Fibroblast of peridontal ligament (primary cell): ENCODE data around the gene CKAP2L.

Experiments used
- DNase-seq: peaks from one replicate; pipeline ENCODE4 v3.0.0-alpha.2; 2010; ENCODE audit errors: extremely low read depth

Gene CKAP2L

DNA sequence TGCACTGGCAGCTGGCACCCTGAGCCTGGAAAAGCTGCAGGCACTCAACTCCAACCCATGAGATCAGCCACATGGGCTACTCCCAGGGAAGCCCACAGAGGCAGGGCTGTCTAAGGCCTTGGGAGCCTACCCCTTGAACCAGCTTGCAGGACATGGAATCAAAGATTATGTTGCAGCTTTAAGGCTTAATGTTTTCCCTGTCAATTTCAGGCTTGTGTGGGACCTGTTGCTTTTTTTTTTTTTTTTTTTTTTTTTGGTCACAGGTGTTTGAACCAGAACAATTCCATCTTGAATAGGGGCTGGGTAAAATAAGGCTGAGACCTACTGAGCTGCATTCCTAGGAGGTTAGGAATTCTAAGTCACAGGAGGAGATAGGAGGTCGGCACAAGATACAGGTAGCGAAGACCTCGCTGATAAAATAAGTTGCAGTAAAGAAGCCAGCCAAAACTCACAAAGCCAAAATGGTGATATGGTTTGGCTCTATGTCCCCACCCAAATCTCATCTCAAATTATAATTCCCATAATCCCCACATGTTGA is 27.4 kb upstream of the CKAP2L start:
- no peak for DNase-seq

GRCh38 chr2:112791019-112791418 is 26.6 kb upstream of the CKAP2L start:
- no peak for DNase-seq

DNA sequence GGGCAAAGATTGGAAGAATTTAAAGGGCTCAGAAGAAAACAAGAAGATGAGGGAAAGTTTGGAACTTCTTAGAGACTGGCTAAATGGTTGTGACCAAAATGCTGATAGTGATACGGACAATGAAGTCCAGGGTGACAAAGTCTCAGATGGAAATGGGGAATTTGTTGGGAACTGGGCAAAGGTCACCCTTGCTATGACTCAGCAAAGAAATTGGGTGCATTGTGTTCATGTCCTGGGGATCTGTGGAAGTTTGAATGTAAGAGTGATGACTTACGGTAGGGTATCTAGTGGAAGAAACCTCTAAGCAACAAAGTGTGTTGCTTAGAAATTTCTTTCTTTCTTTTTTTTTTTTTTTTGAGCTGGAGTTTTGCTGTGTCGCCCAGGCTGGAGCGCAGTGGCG is 25.9 kb upstream of the CKAP2L start:
- no peak for DNase-seq

DNA sequence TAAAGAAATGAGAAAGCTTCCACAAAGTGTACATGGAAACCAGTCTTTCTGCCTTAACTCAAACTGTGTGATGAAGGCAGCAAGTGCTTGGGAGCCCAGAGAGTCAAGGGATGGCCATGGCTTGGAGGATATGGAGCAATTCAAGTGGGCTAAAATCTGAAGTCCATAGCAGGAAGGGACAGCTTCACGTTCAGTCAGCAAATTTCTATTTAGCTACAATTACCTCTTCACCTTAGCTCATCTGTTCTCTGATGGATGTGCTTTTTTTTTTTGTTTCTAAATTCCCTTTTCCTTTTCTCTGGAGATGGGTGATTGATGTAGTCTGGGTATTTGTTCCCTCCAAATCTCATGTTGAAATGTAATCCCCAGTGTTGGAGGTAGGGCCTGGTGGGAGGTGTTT is 24.8 kb upstream of the CKAP2L start:
- no peak for DNase-seq

DNA sequence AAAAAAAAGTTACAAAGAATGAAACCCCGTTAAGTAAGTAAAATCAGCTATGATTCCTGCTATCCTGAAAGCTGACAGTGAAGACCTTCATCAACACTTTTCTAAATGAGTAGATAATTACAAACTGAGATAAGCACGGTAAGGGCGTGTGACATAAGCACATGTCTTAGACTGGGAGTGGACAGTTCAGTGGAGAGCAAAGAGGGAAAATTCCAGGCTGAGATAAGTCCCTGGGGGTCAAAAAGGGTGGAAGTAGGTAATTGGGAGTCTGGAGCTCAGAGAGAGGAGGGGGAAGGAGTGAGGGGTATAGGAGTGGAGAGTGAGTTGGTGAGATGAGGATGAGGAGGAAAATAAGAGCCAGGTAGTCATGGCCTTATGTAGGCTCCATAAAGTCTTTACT is 24.2 kb upstream of the CKAP2L start:
- DNase-seq: no peak

- DNase-seq: no peak
Measured at GRCh38 chr2:112787729-112788393, 23.5 kb upstream of the CKAP2L start.

DNA sequence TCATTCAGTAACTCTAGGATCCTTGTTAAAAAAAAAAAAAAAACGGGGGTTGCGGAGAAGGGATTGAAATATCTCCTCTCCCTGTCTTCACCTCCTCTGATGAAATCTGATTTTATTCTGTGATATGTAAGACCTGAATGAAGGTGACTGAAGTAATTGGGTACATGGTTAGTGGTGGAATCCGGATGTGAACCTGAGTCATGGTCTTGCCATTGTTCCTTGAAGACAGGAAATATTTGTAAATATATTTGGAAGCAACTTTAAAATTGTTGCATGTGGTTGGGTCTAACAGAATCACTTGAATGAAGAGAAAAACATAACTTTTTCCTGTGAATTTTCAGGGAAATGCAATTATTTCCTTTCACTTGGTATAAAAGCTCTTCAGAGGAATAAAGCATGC is 22.9 kb upstream of the CKAP2L start:
- no peak for DNase-seq

- DNase-seq: no peak
Measured at GRCh38 chr2:112784199-112785189, 20.1 kb upstream of the CKAP2L start, which contains the start of gene IL1A. Gene IL1A (minus strand): TSS chr2:112784493. CDS start chr2:112783770, 723 bp downstream.

DNA sequence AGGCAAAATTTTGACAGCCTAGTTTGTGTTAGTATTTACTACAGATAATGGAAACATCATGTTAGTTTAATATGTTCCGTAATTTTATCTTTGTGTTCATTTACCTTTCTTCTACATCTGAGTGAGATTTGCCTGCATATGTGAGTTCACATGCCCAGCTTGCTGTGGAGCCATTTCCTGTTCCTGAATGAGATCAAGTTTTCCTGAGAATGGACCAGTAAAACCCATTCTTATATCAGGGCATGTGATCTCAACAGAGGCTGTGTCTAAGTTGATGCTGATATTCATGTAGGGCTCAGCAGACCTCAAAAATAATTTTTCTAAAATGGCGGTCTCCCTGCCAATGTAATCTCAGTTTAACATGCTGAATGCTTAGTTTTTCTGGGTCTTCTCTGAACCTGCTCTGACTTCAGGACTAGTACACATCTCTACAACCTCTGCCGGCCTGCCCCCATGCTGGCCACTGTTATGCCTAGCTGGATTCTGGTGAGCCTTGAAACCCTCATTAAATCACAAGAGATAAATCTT is 18.8 kb upstream of the CKAP2L start:
- DNase-seq: no peak

GRCh38 chr2:112782234-112782799 is 17.9 kb upstream of the CKAP2L start:
- no peak for DNase-seq

GRCh38 chr2:112779598-112779997 is 15.2 kb upstream of the CKAP2L start:
- DNase-seq: no peak

GRCh38 chr2:112777036-112777435 is 12.6 kb upstream of the CKAP2L start:
- no peak for DNase-seq

DNA sequence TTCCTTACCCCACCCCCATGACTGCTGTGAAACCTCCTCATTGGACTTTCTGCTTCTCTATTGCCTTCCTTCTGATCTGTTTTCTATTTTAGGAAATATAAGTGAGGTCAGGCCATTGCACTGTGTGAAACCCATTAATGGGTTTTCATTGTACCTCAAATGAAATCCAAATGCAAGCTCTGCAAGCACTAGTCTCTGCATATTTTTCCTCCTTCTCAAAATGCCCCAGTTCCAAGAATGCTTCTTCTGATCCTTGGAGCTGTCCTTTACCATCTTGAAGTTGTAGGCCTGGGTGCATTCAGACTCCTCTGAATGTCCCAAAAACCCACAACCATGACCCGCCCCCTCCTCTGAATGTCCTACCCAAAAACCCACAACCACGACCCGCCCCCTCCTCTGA is 11.7 kb upstream of the CKAP2L start:
- DNase-seq: no peak

DNA sequence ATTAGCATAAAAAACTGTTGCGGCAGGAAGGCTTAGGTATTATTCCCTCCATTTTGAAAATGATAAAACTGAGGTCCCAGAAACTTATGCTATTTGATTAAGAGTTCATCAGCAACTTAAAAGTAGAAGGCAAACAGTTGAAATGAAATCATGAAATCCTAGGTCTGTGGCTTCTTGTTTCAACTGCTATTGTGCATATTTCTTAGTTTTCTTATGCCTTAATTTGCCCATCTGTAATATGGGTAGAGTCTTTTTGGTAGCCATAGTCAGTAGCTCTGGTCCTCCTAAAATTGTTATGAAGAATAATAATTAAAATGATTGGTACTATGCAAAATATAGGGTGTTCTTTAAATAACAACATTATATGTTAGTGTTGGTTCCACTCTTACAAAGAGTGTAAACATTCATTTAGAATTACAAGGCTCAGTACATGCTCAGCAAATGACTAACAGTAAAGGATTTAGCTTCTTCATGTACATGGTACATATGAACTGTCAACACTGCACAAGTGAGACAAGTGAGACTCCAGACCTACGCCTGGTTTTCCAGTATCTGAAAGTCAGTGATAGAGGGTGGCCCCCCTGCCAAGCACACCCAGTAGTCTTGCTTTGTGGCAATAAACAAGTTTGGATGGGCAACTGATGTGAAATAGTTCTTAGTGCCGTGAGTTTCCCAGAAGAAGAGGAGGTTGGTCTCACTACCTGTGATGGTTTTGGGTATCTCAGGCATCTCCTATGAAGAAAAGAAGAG is 10.3 kb upstream of the CKAP2L start:
- DNase-seq: no peak

GRCh38 chr2:112773556-112773955 is 9.1 kb upstream of the CKAP2L start:
- no peak for DNase-seq

DNA sequence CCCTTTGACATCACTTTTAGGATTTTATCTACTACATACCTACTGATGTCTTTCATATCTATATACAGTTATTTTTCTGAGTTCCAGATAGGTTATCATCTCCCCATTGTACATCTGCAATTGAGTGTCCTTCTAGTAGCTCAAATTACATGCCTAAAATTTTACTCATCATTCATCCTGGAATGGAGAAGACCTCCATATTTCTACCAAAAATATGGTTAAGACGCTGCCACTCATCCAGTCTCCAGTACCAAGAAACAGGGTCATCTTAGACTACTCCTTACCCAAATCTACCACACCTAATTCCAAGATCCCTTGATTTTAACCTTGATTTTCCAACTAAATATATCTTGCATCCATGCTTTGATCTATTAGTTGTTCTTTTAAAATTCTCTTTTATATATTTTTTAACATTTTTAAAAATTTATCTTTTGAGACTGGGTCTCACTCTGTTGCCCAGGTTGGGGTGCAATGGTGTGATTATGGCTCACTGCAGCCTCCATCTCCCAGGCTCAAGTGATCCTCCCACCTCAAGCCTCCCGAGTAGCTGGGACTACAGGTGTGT is 8.6 kb upstream of the CKAP2L start:
- no peak for DNase-seq

DNA sequence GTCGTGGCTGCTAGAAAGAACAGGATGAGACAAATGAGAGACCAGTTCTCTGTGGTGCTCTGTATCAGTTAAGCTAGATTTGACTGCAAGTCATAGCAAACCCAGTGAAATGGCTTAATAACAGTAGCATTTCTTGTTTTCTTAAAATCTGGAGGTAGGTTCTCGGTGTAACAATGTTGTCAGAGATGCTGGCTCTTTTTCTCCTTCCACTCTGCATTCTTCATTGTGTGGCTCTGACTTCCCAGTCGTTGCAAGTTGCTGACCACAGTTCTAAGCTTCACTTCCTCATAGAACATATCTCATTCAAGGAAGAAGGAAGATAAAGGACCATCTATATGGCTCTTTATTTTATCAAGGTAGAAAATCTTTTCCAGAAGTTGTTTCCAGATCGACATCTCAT is 7.9 kb upstream of the CKAP2L start:
- no peak for DNase-seq

- peak; percentile 43 for DNase-seq
Measured at GRCh38 chr2:112768432-112768831, 4.0 kb upstream of the CKAP2L start.

GRCh38 chr2:112767693-112768330 is 3.4 kb upstream of the CKAP2L start:
- peak; percentile 44 for DNase-seq

GRCh38 chr2:112765251-112765650 is 842 bp upstream of the CKAP2L start:
- no peak for DNase-seq

GRCh38 chr2:112762276-112762675 is 2.1 kb downstream of the CKAP2L start:
- no peak for DNase-seq
